CD4-positive, alpha-beta T cell treated with Interleukin-4 for 4 hours (primary cell): ENCODE measurements around the gene SFN.
A peak's percentile ranks its signal among the peaks of the same experiment; 100 is the strongest.
"Not testable (repeated sequence)": the region's sequence is repeated elsewhere in the genome, so short reads cannot be mapped to it uniquely, and the experiment has no call there.

ENCODE experiments used
- DNase-seq: peaks from one replicate; pipeline ENCODE4 v3.0.0-alpha.2; 2020

SFN gene

GRCh38 chr1:26839779-26840178 is 23.2 kb upstream of the SFN start:
- DNase-seq: no peak

GRCh38 chr1:26844424-26845196 is 18.3 kb upstream of the SFN start:
- DNase-seq: no peak

- not testable (repeated sequence) for DNase-seq
These were observed 15.1 kb upstream of the SFN start for GRCh38 chr1:26847826-26848225.

GRCh38 chr1:26848499-26848898 is 14.4 kb upstream of the SFN start:
- DNase-seq: no peak

GRCh38 chr1:26848941-26849774 is 13.8 kb upstream of the SFN start:
- no peak for DNase-seq

GRCh38 chr1:26851106-26851684 is 11.8 kb upstream of the SFN start:
- no peak for DNase-seq

- DNase-seq: no peak
These were observed 10.2 kb upstream of the SFN start for GRCh38 chr1:26852701-26853100.

- DNase-seq: peak; percentile 76
These were observed 9.8 kb upstream of the SFN start for GRCh38 chr1:26853156-26853555.

GRCh38 chr1:26853600-26853999 is 9.3 kb upstream of the SFN start:
- no peak for DNase-seq

GRCh38 chr1:26854906-26855305 is 8.0 kb upstream of the SFN start:
- DNase-seq: no peak

- no peak for DNase-seq
These were observed 7.3 kb upstream of the SFN start for GRCh38 chr1:26855636-26856035.

GRCh38 chr1:26856181-26856580 is 6.8 kb upstream of the SFN start:
- DNase-seq: no peak

- no peak for DNase-seq
These were observed 6.1 kb upstream of the SFN start for GRCh38 chr1:26856604-26857469.

- no peak for DNase-seq
These were observed 5.4 kb upstream of the SFN start for GRCh38 chr1:26857473-26858060.

- DNase-seq: no peak
These were observed 4.8 kb upstream of the SFN start for GRCh38 chr1:26858160-26858559.

- DNase-seq: no peak
These were observed 3.9 kb upstream of the SFN start for GRCh38 chr1:26858891-26859640.

- DNase-seq: no peak
These were observed 1.7 kb upstream of the SFN start for GRCh38 chr1:26861286-26861701.

- DNase-seq: no peak
These were observed 1.0 kb upstream of the SFN start for GRCh38 chr1:26861889-26862378.

GRCh38 chr1:26863685-26864077 is 732 bp downstream of the SFN start:
- DNase-seq: no peak

- peak; percentile 93 for DNase-seq
These were observed 1.9 kb downstream of the SFN start for GRCh38 chr1:26864610-26865480.
